GM18511 (cell line): ENCODE data around the gene PPP1R7.
"Not testable (repeated sequence)": the region's sequence is repeated elsewhere in the genome, so short reads cannot be mapped to it uniquely, and the experiment has no call there.

Source experiments
- ATAC-seq: cut with Tn5 transposase; IDR thresholded peaks from one replicate; pipeline ENCODE4 v1.9.1; 2021; ENCODE audit warnings: mild to moderate bottlenecking, moderate library complexity; ENCODE audit not compliant: unreplicated experiment

Gene PPP1R7, protein sequence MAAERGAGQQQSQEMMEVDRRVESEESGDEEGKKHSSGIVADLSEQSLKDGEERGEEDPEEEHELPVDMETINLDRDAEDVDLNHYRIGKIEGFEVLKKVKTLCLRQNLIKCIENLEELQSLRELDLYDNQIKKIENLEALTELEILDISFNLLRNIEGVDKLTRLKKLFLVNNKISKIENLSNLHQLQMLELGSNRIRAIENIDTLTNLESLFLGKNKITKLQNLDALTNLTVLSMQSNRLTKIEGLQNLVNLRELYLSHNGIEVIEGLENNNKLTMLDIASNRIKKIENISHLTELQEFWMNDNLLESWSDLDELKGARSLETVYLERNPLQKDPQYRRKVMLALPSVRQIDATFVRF

DNA sequence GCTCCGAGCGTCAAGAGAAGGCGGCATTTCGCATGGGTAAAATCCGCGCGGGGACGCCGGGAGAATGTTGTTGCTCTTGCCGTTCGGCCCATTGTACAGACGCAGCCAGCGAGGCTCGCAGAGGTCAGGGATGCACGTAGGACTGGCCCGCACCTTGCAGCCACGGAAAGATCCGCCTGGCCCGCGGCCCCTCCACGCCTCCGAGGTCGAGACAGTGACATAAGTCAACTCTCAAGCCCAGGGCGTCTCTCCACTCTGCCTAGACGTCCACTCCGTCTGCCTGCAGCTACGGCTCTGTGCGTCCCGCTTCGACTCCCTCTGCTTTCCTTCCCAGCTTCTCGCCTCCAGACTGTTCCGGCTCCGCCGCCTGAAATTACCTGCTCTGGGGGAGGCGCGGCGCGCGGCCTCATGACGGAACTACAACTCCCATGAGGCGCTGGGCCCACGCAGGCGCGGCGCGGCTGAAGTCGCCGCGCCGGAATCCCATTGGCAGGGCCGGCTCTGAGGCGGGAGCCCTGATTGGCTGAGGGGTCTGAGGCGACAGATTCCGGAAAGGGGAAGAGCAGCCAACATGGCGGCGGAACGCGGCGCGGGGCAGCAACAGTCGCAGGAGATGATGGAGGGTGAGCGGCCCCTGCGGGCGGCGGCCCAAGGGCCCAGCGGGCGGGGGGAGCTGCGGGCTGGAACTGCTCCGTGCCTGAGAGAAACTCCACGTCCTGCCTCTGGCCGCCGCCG lies at the start of gene PPP1R7:
Gene PPP1R7 (plus strand): TSS at position 543 of the 735 bp plus-strand sequence. CDS start 29 bp downstream, at position 572.
- ATAC-seq = peak; percentile 77

DNA sequence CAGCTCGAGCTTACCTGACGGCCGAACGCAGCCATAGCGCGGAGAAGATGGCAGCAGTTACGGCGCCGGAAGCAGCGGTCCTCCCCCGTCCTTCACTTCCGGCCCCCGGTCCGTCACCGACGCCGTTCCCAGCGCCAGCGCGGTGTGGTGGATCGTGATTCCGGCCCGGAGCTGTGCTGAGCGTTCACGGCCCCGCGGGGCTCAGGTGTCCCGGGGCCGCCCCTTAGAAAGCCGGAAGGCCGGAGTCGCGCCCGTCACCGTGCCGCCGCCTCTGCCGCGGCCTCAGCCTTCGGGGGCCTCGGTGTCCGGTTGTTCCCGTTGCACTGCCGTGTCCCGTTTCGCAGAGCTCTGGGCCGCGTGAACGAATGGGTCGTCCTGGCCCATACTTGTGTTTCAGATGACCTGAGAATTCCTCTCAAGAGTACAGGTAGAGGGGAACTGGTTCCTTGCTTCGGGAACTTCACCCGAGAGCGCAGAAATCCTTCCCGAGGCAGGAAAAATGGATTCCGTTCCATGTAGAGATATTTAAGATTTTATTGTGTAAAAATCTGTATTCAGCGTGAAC lies 47.9 kb upstream of the PPP1R7 start, which contains the start of gene MTERF4:
Gene MTERF4 (minus strand): TSS at position 49 of the 565 bp plus-strand sequence. CDS start 14 bp downstream, at position 35.
- ATAC-seq = peak; percentile 92

DNA sequence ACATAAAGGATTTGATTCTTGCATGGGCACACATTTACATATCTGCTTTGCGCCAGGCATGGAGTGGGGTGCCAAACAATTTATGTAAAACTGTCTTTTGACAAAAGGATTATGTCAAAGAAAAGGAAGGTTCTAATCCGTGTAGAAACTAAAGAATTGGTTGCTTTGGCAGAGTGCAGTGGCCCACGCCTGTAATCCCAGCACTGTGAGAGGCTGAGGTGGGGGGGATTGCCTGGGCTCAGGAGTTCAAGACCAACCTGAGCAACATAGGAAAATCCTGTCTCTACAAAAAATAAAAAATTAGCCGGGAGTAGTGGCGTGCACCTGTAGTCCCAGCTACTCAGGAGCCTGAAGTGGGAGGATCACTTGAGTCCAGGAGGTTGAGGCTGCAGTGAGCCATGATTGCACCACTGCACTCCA lies 47.1 kb upstream of the PPP1R7 start:
- no peak for ATAC-seq

DNA sequence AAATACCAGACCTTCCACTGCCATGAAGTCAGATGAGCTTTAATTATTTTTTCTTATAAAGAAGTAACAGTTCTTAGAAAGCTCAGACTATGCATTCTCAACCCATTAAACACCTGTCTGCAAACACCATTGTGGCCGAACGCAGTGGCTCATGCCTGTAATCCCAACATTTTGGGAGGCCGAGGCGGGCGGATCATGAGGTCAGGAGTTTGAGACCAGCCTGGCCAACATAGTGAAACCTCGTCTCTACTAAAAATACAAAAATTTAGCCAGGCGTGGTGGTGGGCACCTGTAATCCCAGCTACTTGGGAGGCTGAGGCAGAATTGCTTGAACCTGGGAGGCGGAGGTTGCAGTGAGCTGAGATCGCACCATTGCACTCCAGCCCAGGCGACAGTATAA lies 45.7 kb upstream of the PPP1R7 start:
- ATAC-seq = not testable (repeated sequence)

DNA sequence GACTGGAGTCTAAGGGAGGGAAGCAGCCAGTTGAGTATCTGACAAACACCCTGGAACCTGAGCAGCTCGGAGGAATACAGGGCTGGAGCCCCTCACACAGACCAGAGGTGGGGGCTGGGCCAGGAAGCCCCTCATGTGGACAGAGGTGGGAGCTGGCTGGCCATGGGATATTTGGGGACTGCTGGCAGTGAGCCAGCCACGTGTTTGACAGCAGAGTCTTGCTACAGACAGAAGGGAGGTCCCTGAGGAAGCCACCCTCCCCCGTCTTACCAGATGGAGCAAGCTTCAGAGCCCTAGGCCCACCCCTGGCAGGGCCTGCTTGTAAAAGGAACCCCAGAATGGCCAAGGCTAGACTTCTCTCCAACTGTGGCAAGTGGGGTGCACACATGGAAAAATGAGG lies 44.6 kb upstream of the PPP1R7 start:
- ATAC-seq = no peak

DNA sequence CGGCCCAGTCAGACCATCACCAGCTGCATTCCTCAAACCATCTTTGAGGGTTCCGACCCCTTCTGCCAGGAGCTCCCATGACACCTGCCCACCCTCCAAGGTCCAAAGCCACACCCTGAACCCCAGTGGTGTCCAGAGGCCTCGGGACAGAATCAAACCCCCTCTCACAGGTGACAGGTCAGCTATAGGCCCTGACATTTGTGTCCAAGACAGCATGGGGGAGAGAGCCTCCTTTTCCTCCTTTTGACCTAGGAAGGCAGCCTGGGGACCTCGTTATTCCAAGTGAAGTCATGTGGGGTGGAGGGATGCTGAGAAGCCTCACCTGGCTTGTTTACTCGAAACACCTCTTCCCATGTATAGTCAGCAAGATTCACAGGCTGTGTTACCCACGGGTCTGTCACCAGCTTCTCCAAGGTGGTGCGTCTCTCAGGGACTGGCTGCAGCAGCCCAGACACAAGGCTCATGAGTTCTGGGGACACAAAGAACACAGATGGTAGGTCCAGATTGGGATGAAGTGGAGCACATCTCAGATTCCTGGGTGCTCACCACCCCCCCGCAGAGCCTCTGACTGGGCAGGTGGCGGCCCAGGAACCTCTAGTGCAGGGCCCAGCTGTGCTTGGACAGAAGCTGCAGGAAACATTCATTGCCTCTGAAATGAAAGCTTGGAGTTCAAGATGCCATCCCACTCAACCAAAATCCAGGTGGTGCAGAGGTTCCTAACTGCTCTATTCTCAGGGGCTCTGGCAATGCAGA lies 43.1 kb upstream of the PPP1R7 start:
- no peak for ATAC-seq

DNA sequence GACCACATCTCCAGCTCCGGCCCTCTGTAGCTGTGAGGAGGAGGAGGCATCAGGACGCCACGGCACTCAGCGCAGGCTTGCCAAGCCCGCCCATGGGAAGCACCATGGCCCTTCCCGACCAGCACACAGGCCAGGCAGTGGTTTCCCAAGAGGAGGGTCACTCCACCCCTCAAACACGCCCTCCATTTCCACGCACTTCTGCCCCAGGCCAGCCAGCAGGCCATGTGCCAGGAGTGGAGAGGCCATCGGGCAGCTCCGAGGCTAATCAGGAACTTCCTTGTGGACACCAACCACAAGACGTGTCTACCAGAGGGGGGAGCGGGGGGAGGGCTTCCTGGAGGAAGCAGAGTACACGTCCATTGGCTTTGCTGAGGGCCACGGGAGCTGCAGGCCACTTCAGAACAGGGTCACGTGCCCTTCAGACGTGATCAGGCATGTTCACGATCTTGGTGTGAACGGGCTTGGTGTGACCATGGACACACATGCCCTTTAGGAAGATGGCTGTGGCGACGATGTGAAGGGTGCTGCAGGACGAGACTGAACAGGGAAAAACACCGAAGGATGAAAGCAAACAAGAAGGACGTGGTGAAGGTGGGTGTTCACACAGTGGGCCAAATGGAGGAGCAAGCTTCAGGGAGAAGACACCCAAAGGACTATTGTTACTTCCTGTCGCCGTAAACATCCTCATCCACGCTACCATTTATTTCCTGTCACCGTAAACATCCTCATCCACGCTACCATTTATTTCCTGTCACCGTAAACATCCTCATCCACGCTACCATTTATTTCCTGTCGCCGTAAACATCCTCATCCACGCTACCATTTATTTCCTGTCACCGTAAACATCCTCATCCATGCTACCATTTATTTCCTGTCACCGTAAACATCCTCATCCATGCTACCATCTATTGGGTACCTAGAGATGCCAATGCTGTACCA lies 41.7 kb upstream of the PPP1R7 start:
- no peak for ATAC-seq

DNA sequence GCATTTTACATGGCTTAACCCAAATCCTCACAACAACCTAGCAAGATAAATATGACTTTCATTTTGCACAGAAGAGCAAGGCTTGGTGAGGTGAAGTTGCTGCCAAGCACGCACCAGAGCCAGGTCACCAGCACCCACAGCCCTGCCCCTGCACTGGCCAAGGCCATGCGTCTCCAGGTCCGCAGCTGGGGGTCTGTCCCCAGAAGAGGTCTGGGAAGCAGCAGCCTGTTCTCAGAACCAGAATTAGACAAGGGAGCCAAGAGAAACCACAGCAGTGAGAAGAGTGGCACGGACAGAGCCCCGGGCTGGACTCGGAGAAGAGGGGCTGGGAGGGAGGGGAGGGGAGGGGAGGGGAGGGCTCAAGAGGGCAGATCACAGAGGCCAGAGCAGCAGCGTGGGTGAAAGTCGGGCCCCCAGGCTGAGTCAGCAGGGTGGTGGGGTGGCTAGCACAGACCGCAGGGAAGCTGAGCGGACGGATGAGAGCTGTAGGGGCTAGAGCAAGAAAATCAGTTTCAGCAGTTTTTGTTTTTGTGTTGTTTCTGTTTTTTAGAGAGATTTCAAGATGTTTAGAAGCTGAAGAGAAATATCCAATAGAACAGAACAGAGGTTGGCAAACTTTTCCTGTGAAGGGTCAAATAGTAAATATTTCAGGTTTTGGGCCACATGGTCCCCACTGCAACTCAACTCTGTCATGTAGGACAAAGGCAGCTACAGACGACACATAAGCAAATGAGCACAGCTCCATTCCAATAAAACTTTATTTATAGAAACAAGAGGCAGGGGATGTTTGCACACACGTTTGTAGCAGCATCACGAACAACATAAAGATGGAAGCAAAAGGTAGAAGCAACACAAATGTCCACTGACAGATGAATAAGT lies 40.8 kb upstream of the PPP1R7 start:
- ATAC-seq = no peak

DNA sequence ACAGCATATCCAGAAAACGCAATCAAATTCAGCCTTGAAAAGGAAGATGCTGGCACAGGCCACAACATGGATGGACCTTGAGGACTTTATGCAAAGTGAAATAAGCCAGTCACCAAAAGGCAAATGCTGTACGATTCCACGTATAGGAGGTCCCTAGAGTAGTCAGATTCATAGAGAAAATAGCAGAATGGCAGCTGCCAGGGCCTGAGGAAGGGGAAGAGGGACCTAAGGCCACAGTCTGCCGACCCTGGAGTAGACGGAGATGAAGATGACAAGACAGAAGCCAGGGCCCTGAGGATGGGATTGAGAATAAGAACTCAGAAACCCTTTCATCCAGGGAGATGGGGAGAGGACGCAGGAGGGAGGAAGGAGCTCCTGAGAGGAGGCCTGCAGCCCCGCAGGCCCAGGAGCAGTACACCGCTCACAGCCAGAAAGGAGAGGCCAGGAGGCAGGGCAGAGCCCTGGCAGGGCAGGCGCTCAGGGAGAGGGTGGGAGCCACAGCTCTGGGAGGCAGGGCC lies 40.1 kb upstream of the PPP1R7 start:
- ATAC-seq = peak; percentile 8

DNA sequence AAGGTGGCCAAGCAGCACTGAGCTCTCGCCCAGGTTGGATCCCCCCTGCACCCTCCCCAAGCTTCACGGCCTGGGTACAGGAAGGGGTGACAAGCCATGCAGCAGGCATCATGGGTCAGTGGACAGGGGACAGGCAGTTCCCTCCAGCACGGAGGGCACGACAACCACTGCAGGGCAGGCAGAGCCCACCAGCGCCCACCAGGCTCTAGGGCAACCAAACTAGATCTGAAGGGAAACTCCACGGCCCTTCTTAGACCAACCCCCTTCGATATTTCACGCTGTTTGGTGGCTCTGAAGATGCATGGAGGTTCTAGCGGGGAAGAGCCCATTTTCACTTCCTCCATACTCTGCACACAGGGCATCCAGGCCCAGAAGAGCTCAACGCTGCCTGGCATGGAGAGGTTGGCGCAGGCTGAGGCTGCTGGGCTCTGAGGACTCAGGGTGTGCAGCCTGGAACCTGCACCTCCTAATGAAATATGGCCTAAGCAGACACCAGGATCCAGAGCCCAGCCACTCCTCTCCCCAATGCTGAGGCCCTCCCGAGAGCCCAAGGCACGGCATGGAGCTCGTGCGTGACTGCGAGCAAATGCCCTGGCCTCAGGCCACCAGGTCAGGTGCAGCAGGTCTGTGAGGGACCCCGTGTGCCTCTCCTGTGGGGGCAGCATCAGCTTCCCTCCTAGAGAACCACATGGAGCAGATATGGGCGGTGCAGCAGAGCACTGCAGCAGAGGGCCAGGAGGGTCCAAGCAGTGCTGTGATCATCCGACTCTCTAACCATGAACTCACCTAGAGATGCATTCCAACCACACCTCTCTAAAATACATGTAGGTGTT lies 39.4 kb upstream of the PPP1R7 start:
- ATAC-seq = peak; percentile 58

DNA sequence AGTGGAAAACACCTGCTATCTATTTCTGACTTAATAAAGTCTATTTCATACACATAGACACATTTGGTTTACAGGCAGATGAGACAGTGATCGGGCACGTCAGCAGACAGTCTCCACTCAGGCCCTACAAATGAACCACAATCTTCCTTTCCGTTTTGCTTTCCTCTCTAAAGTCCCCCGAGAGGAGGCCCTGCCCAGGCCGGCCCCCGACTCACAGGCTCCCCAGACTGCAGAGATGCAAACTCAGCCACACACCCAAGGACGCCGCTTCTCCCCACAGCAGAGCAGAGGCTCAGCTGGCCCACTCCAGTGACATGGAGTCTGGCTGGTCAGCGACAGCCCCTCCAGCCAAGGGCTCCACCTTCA lies 38.8 kb upstream of the PPP1R7 start:
- ATAC-seq = peak; percentile 45

DNA sequence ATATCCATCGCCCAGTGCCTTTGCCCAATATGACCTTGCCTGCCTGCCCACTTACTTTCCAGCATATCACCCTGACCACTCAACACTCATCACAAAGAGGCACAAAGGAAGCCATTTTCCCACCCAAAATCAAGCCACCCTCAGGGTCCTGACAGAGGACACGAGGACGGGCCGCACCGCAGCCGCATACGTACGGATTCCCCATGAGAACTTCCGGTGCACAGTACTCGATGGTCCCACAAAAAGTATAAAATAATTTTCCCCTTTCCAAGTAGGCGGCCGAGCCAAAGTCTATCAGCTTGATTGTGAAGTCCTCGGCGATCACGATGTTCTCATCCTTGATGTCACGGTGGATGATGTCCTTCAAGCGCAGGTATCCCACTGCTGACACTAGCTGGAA lies 38.2 kb upstream of the PPP1R7 start:
- no peak for ATAC-seq

DNA sequence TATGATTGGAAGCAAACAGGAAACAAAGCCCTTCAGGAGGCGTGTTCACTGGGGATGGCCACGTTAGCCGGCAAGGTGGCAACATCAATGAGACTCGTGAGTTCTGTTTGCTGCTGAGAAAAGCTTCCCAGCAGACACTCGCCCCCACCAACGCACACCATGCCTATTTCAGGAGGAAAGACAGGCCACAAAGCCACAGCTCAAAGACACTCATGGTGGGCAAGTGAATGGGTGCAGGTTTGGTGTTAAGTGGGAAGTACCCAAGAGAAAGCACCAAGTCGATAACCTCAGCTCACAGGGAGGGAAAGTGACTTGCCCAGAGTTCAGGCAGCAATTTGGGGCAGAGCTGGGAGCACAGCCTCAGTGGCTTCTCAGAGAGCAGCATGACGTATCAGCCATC lies 37.7 kb upstream of the PPP1R7 start:
- ATAC-seq = no peak

DNA sequence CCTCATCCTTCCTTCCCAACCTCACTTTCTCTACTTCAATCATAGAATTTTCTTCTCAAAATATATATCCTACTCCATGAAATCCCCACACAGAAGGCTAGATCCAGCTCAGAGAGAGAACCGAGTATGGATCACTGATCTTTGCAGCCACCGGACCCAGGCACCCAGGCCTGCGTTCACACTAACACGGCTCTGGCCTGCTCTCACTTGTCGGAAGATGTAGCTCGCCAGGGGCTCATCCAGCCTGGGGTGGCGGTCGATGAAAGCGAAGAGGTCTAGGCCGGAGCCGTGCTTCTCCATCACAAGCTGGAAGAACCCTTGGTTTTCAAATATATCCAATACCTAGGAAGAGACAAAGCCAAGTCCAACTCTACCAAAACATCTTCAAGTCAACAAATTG lies 35.4 kb upstream of the PPP1R7 start:
- no peak for ATAC-seq

DNA sequence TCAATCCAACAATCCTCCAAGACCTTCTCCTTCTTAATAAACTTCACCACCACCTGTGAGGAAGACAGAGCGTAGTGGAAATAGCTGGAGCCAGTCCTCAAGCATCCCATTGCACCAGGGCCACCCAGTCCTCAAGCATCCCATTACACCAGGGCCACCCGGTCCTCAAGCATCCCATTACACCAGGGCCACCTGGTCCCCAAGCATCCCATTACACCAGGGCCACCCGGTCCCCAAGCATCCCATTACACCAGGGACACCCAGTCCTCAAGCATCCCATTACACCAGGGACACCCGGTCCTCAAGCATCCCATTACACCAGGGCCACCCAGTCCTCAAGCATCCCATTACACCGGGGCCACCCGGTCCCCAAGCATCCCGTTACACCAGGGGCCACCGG lies 34.9 kb upstream of the PPP1R7 start:
- no peak for ATAC-seq

DNA sequence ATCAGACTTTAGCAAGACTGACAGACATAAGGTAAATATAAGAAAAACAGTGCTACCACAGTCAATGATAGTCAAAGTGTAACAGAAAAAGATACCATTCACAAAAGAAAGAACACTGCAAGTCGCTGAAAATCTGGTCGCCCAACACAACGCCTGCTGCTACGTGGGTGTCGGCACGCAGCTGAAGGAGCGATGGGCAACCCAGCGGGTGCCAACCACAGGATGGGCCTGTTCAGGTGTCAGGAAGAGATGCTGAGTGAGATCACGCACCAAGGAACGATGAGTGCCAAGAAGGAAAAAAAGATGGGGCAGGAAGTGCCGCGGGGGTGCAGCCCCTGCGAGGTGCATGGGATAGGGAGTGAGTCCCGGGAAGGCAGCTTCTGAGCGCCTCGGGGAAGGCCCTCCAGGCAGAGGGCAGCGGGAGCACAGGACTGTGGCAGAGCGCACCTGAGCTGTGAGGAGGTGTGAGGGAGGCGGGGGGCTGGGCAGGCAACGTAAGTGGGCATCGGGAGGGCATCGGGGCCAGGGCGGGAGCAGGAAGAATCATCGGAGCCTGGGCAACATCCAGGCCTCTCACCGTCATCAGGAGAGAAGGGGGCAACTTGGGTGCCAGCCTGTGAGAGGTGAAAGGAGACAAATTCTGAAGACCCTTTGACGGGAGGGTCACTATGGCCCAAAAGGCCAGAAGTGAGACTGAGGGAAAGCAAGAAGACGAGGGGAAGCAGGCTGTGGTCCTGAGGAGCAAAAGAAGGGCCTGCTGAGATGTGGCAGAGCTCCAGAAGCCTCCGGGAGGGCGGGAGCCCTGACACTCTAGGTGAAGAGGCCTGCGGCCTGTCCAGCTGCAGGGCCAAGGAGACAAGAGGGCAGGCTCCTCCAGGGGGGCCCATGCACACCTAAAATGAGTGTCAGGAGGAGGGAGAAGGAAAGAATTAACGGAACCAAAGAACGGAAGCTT lies 33.4 kb upstream of the PPP1R7 start:
- no peak for ATAC-seq
